D721Med (cell line): ENCODE results near the gene VAV3.

Source experiments
- DNase-seq: peaks from one replicate; pipeline ENCODE4 v3.0.0; 2011; ENCODE audit warnings: low spot score; ENCODE audit not compliant: insufficient read length
- FAIRE-seq: peaks from 2 replicates; lab custom pipeline; 2011; peaks lifted over from hg19 to GRCh38; lab: Jason Lieb, UNC
- TF ChIP-seq, protein P1 (sequence below): IDR thresholded peaks from 2 replicates; pipeline ENCODE4 v1.5.1; 2012; ENCODE audit warnings: mild to moderate bottlenecking, control low read depth; ENCODE audit not compliant: insufficient read depth; ENCODE audit errors: missing control alignments

Gene VAV3

DNA sequence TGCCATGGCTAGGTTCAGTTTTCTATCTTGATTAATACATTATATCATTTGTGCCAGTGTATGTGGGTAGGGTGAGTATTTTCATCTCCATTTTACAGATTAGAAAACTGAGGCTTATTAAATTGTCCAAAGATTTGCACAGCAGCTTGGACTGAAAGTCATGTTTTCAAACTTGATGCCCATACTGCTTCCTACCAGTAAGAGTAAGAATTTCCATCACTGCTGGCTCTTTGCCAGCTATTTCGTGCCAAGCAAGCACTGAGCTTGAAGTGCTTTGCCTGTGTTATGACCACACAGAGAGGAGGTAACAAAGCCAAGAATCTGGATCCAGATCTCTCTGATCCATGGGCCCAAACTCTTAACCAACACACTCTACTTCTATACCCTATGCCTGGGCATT is 295.0 kb downstream of the VAV3 start:
- no peak for FAIRE-seq
- TF ChIP-seq, protein P1, sequence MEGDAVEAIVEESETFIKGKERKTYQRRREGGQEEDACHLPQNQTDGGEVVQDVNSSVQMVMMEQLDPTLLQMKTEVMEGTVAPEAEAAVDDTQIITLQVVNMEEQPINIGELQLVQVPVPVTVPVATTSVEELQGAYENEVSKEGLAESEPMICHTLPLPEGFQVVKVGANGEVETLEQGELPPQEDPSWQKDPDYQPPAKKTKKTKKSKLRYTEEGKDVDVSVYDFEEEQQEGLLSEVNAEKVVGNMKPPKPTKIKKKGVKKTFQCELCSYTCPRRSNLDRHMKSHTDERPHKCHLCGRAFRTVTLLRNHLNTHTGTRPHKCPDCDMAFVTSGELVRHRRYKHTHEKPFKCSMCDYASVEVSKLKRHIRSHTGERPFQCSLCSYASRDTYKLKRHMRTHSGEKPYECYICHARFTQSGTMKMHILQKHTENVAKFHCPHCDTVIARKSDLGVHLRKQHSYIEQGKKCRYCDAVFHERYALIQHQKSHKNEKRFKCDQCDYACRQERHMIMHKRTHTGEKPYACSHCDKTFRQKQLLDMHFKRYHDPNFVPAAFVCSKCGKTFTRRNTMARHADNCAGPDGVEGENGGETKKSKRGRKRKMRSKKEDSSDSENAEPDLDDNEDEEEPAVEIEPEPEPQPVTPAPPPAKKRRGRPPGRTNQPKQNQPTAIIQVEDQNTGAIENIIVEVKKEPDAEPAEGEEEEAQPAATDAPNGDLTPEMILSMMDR = no peak
- DNase-seq = no peak

DNA sequence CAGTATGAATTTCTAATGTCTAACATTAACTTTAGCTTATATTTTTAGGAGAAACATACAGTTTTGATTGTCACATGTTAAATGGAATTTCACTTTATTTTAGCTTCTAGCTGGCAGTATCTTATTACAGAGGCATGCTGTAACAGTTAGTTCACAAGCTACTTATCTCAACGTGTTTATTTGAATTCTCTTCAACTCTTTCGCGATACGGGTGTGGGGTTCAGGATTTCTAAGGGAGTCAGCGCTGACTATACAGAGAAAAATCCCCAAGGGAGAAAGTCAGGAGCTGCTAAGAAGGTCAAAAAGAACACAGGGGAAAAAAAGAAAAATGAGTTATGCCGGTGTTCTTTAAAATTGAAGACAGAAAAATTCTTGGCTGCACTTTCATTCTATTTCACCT is 296.2 kb downstream of the VAV3 start:
- DNase-seq = no peak
- TF ChIP-seq, protein P1 = no peak
- FAIRE-seq = no peak

DNA sequence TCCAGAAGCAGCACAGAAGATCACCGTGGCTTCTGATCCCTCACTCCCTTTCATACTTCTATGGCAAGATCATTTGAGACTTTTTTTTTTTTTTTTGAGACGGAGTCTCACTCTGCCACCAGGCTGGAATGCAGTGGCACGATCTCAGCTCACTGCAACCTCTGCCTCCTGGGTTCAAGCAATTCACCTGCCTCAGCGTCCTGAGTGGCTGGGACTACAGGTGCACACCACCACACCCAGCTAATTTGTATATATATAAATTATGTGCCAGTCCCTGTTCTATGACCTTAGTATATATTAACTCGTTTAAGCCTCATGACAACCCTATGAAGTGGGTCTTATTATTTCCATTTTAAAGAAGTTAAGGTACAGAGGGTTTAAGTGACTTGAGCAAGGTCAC is 298.5 kb downstream of the VAV3 start:
- FAIRE-seq (no peak), DNase-seq (no peak)
- TF ChIP-seq, protein P1 = no peak

DNA sequence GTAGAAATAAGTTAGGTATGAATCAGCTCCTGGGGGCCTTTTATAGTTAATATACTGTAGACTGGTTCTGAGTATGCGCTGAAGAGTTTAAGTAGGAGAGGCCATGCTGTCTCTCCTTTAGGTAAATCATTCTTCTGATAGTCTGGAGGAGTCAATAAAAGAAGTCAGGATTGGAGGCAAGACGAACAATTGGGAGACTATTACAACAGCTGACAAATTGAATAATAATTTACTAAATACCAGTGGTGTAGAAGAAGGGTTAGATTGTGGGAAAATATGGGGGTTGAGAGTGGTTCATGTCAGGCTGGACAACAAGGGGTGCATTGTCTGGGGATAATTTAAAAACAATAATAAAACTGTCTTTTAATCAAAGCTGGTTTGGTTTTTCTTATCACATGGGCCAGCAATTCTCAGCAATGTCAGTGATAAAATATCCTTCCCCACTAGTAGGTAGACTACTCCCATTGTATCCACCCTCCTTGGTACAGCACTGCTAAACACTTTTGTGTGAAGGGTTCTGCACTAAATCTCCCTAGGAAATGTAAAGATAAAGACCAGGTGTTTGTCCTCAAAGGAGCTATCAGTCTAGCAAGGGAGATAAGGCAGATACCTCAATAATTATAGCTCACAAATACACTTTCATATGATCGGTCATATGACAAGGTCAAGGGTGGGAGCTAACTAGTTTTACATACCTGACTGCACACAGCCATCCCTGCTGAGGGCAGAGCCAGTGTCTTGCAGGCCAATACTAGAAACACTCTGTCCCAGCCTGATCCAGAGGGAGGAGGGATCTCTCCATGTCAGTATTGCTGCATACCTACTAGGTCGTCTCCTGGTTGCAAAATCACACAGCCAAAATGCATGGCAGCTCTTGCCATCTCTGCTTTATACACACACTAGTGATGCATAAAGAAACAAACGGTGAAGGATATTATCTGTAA is 299.7 kb downstream of the VAV3 start:
- TF ChIP-seq, protein P1 = no peak
- DNase-seq = no peak
- FAIRE-seq = no peak

DNA sequence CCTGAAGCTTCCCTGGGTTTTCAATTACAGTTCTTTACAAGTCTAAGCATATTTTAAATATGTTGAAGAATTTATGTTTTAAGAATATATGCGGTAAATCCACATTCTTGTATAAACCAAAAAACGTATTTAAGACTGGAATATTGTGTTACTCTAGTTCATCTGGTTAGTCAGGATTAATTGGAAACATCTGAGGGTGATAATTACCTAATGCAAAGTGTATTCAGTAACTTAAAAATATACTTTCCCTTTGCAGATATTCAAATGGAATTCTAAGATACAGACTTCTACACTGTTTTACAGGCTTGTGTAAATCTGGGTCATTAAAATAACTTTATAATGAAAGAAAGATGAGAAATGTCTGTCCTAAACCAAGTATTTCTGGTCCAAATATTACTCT is 302.0 kb downstream of the VAV3 start:
- no peak for FAIRE-seq
- DNase-seq = no peak
- TF ChIP-seq, protein P1 = no peak

DNA sequence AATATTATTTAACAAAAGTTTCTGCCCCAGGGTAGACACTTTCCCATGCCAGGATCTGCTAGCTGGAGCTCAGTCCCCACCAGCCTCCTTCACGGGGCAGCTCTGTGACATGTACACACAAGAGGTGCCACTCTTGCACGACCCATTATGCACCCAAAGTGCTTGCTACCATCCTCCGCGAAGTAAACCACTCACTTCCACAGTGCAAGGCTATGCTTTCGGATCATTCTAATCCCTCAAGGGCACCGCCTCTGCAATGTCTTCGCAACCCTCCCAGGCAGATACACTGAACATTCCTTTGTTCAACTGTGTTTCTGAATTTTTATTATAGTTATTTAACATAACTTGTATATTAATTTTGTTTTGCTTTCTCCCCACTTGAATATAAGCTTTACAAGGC is 303.8 kb downstream of the VAV3 start:
- DNase-seq (no peak), FAIRE-seq (no peak)
- TF ChIP-seq, protein P1 = no peak

DNA sequence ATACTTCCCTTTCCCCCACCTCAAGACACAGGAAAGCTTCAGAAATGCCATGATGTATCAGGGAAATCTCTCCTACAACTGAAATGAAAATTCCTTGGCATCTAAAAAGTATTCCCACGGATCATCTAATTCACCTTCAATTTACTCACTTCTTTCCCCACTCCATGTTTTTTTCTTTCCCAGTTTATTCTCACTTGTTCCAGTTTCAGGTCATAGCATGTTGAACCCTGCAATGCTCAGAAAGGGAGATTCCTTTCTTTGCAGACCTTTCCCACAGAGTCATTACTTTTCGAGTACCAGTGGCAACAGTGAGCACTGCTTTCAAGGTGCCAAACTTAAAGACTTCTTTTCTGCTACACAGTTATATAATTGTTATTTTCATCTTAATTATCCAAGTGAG is 305.0 kb downstream of the VAV3 start:
- DNase-seq = no peak
- FAIRE-seq = no peak
- TF ChIP-seq, protein P1 = no peak
